ENCODE data around the gene ATG13.

GRCh38 chr11:46617972-46618314, 590 bp downstream of the ATG13 start:
- TF ChIP-seq POLR2A (IDR thresholded peaks at IDR 0.05; ENCODE audit: low read length) (no peak), GATA1 (IDR thresholded peaks at IDR 0.05; ENCODE audit: low read depth, low read length) (no peak)

Measured in erythroblast (primary cell).